A549 (cell line): Measurements from ENCODE around the gene KRT3. TPM values are rescaled to one million over a fixed set of nuclear protein-coding genes. Genes with fewer than 3 reads are reported as not detected.

Experiments used
- ATAC-seq, 2 experiments: fragments of 200-7000 bp in 1 of 2; fragments of >200 bp in 1 of 2; cut with Nextera tagmentation in 1 of 2; cut with Tn5 transposase in 1 of 2; 3 replicates each; pipeline versions ENCODE4 v1.8.0 to v1.9.1; 2018 to 2020; ENCODE audit warnings: mild to moderate bottlenecking in 1 of 2, moderate library complexity in 1 of 2
- CTCF ChIA-PET: fragments of 300-600 bp; sonication (Branson Sonifier 250); formaldehyde crosslinking; extraction: SDS; loops from one replicate; lab custom pipeline; 2021; ENCODE audit warnings: antibody characterized with exemption, inconsistent platforms; lab: Yijun Ruan, JAX
- POLR2A ChIA-PET: fragments of 350-600 bp; formaldehyde crosslinking; extraction: SDS; loops from one replicate; lab custom pipeline; 2021; ENCODE audit warnings: antibody characterized with exemption, inconsistent platforms; lab: Yijun Ruan, JAX
- DNase-seq, 2 experiments: peaks; one replicate each; pipeline versions ENCODE4 v3.0.0 to v3.0.0-alpha.2; 2011 to 2016; ENCODE audit warnings: low read depth in 1 of 2, low spot score in 1 of 2
- FAIRE-seq: peaks from 2 replicates; lab custom pipeline; 2011; peaks lifted over from hg19 to GRCh38; lab: Jason Lieb, UNC
- H3K27ac ChIP-seq, 2 experiments: fragments of >200 bp; sonication (Bioruptor Twin); formaldehyde crosslinking; 3 replicates each; pipeline ENCODE4 v1.5.1; 2016 to 2017
- H3K4me1 ChIP-seq: fragments of >200 bp; sonication (Bioruptor Twin); formaldehyde crosslinking; 3 replicates; pipeline ENCODE4 v1.6.1; 2016
- H3K4me2 ChIP-seq: fragments of >200 bp; sonication (Bioruptor Twin); formaldehyde crosslinking; 3 replicates; pipeline ENCODE4 v1.6.1; 2016
- H3K4me3 ChIP-seq: fragments of >200 bp; sonication (Bioruptor Twin); formaldehyde crosslinking; 3 replicates; pipeline ENCODE4 v1.5.1; 2016
- H3K9me3 ChIP-seq: fragments of >200 bp; sonication (Bioruptor Twin); formaldehyde crosslinking; 3 replicates; pipeline ENCODE4 v1.6.1; 2016
- ATOH8 ChIP-seq: fragments of 250-450 bp; sonication (Bioruptor Pico); IDR thresholded peaks from 2 replicates; pipeline ENCODE4 v1.5.0; 2020; ENCODE audit warnings: low read depth, mild to moderate bottlenecking, moderate library complexity
- BCL3 ChIP-seq: fragments of >200 bp; sonication (Bioruptor Twin); formaldehyde crosslinking; IDR thresholded peaks from 3 replicates; pipeline ENCODE4 v1.6.1; 2016
- BHLHE40 ChIP-seq: IDR thresholded peaks from 2 replicates; pipeline ENCODE4 v1.6.1; 2012; ENCODE audit warnings: low read depth, low read length, inconsistent platforms
- CBX8 ChIP-seq: fragments of 200-600 bp; sonication (generic); IDR thresholded peaks from 2 replicates; pipeline ENCODE4 v1.6.1; 2016
- EHMT2 ChIP-seq: fragments of 200-600 bp; sonication (generic); IDR thresholded peaks from 2 replicates; pipeline ENCODE4 v1.6.1; 2016; ENCODE audit warnings: antibody characterized with exemption, low read depth, mild to moderate bottlenecking, moderate library complexity
- FOSL2 ChIP-seq, 2 experiments: fragments of 450-650 bp in 1 of 2; fragments of >200 bp in 1 of 2; sonication (Bioruptor Twin) in 1 of 2; formaldehyde crosslinking; IDR thresholded peaks; 2 replicates each; pipeline versions ENCODE4 v1.5.0 to v1.6.1; 2016 to 2020; ENCODE audit warnings: mild to moderate bottlenecking in 1 of 2, moderate library complexity in 1 of 2
- GATA3 ChIP-seq: IDR thresholded peaks from 2 replicates; pipeline ENCODE4 v1.6.1; 2012; ENCODE audit warnings: borderline replicate concordance
- HES2 ChIP-seq: fragments of >200 bp; sonication (Bioruptor Twin); formaldehyde crosslinking; IDR thresholded peaks from 2 replicates; pipeline ENCODE4 v1.6.1; 2016
- HOXA7 ChIP-seq: fragments of 250-450 bp; sonication (Bioruptor Pico); IDR thresholded peaks from 2 replicates; pipeline ENCODE4 v1.5.0; 2020; ENCODE audit warnings: mild to moderate bottlenecking, moderate library complexity
- HOXB5 ChIP-seq: fragments of 250-450 bp; sonication (Bioruptor Pico); IDR thresholded peaks from 2 replicates; pipeline ENCODE4 v1.5.0; 2020; ENCODE audit warnings: mild to moderate bottlenecking, moderate library complexity
- POLR2A ChIP-seq: IDR thresholded peaks from 2 replicates; pipeline ENCODE4 v1.6.1; 2012; ENCODE audit warnings: mild to moderate bottlenecking, low read length
- RNF2 ChIP-seq: fragments of 200-600 bp; sonication (generic); IDR thresholded peaks from 2 replicates; pipeline ENCODE4 v1.6.1; 2016; ENCODE audit warnings: low read depth, mild to moderate bottlenecking, antibody characterized with exemption, moderate library complexity, borderline replicate concordance
- SREBF2 ChIP-seq: fragments of 450-650 bp; IDR thresholded peaks from 2 replicates; pipeline ENCODE4 v1.6.1; 2014; ENCODE audit warnings: mild to moderate bottlenecking, moderate library complexity
- USF2 ChIP-seq: fragments of 450-650 bp; IDR thresholded peaks from 2 replicates; pipeline ENCODE4 v1.6.1; 2014; ENCODE audit warnings: antibody characterized with exemption
- ZC3H11A ChIP-seq: fragments of 450-650 bp; IDR thresholded peaks from 2 replicates; pipeline ENCODE4 v1.6.1; 2014; ENCODE audit warnings: antibody characterized with exemption, mild to moderate bottlenecking
- WGBS: methylation state at CpG from one replicate; pipeline ENCODE4 v1.1.6; 2017; ENCODE audit errors: missing lambda C conversion rate; 5-methylcytosine and 5-hydroxymethylcytosine counted together
- polyA plus RNA-seq, 4 experiments: library from polyadenylated mRNA; depleted of rRNA in 3 of 4; stranded (reverse); fragments of >200 nt; fragmentation: RNase III in 1 of 4; extraction: RNeasy Plus Mini Kit Qiagen cat#74134 plus additional on column Dnase treatment in 1 of 4; gene quantifications; 2 replicates in 3 of 4; 3 replicates in 1 of 4; pipeline ENCODE4 v1.2.3, GENCODE V29; 2011 to 2017

The KRT3 gene
- polyA plus RNA-seq, 2 of the 4 experiments (the other 2 are of a cell fraction), result 0.04 to 0.06 TPM

- H3K4me3 ChIP-seq, result no peak overlapping the region
- H3K4me1 ChIP-seq, result peaks cover 22% of the 10 kb centered on the region
- H3K4me2 ChIP-seq, result no peak overlapping the region
- TF ChIP-seq HES2 (no peak), BHLHE40 (no peak), POLR2A (no peak), ATOH8 (CRISPR knock-in tag) (no peak), FOSL2 (IDR thresholded peaks at IDR 0.05) (no peak), FOSL2 (CRISPR knock-in tag; IDR thresholded peaks at IDR 0.05) (no peak), USF2 (no peak), SREBF2 (no peak), BCL3 (no peak), GATA3 (no peak)
- no peak overlapping the region for H3K27ac ChIP-seq
- H3K9me3 ChIP-seq, result no peaks in the 10 kb centered on the region
- 97% methylated on average over 4 of the region's 8 CpGs for WGBS
- CTCF ChIA-PET, result interaction anchor here (0.6 to 1.7 kb wide), 3 partner anchors 9 to 60 kb away, joined by 4 read pairs; partner anchors contain the start of gene KRT3
- POLR2A ChIA-PET, result no interaction called here
- no peak for DNase-seq
- FAIRE-seq, result no peak
- no peak for ATAC-seq
Measured at GRCh38 chr12:52808573-52809160, 12.8 kb upstream of the KRT3 start.

GRCh38 chr12:52807544-52808470 lies 11.9 kb upstream of the KRT3 start:
- H3K4me2 ChIP-seq, result no peak overlapping the region
- 85% methylated on average over 16 of the region's 16 CpGs for WGBS
- ChIA-PET CTCF (interaction anchor here (0.7 to 1.7 kb wide), 7 partner anchors 10 to 435 kb away, joined by 3 to 4 read pairs (median 3); partner anchors contain the start of gene KRT3), POLR2A (no interaction called here)
- H3K4me1 ChIP-seq, result peaks cover 18% of the 10 kb centered on the region; the same call in 2 of the 3 replicates
- ATAC-seq (no peak), DNase-seq (no peak), FAIRE-seq (no peak)
- H3K4me3 ChIP-seq, result no peak overlapping the region
- no peak overlapping the region for H3K27ac ChIP-seq
- H3K9me3 ChIP-seq, result no peaks in the 10 kb centered on the region
- TF ChIP-seq HES2 (no peak), CBX8 (no peak), ZC3H11A (no peak), GATA3 (no peak), HOXB5 (CRISPR knock-in tag) (no peak), HOXA7 (CRISPR knock-in tag) (no peak), RNF2 (no peak), BHLHE40 (no peak), ATOH8 (CRISPR knock-in tag) (no peak), EHMT2 (no peak)
